Activated naive CD4-positive, alpha-beta T cell treated with anti-CD3 and anti-CD28 coated beads, Interleukin-2, amount 50 U/mL, for 24 hours (primary cell): ENCODE measurements around the gene CCDC7.
"Not testable (repeated sequence)": the region's sequence is repeated elsewhere in the genome, so short reads cannot be mapped to it uniquely, and the experiment has no call there.

ENCODE experiments used
- H3K27ac Mint-ChIP-seq: one replicate; pipeline ENCODE4 v1.8.0; 2021; ENCODE audit warnings: mild to moderate bottlenecking, mixed read lengths
- H3K27me3 Mint-ChIP-seq: one replicate; pipeline ENCODE4 v1.8.0; 2021; ENCODE audit warnings: mixed read lengths
- H3K36me3 Mint-ChIP-seq: one replicate; pipeline ENCODE4 v1.8.0; 2021; ENCODE audit warnings: mixed read lengths
- H3K4me1 Mint-ChIP-seq: one replicate; pipeline ENCODE4 v1.8.0; 2021; ENCODE audit warnings: mixed read lengths
- H3K4me3 Mint-ChIP-seq: one replicate; pipeline ENCODE4 v1.8.0; 2021; ENCODE audit warnings: mild to moderate bottlenecking, mixed read lengths
- H3K9me3 Mint-ChIP-seq: one replicate; pipeline ENCODE4 v1.8.0; 2021; ENCODE audit warnings: mixed read lengths

CCDC7 gene

DNA sequence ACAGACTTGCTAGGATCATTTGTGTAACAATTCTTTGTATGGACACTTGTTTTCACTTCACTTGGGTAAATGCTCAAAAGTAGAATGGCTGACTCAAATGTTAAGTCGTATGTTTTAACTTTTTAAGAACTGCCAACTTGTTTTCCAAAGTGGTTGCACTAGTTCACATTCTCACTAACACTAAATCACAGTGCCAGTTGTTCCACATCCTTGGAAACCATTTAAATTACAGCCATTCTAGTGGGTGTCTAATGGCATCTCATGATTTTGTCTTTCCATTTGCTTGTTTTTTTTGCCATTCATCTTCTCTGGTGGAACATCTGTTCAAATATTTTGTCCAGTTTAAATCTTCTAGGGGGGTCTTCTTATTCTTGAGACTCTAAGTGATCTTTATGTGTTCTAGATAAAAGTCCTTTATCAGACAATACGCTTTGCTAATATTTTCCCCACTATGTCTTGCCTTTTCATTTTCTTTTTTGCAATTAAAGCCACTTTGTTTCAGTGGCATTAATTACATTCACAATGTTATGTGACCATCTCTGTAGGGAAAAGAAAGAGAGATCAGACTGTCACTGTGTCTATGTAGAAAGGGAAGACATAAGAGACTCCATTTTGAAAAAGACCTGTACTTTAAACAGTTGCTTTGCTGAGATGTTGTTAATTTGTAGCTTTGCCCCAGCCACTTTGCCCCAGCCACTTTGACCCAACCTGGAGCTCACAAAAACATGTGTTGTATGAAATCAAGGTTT, 448.1 kb downstream of the CCDC7 start:
- Mint-ChIP-seq H3K9me3 (no peaks in the 10 kb centered on the region), H3K4me3 (no peak overlapping the region), H3K36me3 (peaks cover 11% of the 10 kb centered on the region), H3K27ac (no peak overlapping the region), H3K27me3 (no peaks in the 10 kb centered on the region), H3K4me1 (peaks cover 7% of the 10 kb centered on the region)

DNA sequence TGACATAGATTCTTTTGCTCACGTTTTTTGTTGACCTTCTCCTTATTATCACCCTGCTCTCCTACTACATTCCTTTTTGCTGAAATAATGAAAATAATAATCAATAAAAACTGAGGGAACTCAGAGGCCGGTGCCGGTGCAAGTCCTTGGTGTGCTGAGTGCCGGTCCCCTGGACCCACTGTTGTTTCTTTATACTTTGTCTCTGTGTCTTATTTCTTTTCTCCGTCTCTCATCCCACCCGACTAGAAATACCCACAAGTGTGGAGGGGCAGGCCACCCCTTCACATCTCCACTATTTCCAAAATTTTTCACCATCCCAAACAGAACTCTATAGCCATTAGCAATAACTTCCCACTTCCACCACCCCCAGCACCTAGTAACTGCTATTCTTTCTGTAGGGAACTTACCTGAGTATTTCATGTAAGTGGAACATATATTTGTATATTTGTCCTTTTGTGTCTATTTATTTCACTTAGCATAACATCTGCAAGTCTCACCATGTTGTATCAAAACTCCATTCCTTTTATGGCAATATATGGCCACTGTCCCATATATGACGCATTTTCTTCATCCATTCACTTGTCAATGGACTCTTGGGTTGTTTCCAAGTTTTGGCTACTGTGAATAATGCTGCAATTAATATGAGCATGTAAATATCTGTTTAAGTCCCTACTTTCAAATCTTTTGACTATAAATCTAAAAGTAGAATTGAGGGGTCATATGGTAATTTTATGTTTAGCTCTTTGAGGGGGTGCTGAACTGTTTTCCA, 449.4 kb downstream of the CCDC7 start:
- H3K27ac Mint-ChIP-seq, H3K9me3 Mint-ChIP-seq, H3K4me1 Mint-ChIP-seq, H3K27me3 Mint-ChIP-seq, H3K4me3 Mint-ChIP-seq: not testable (repeated sequence)
- H3K36me3 Mint-ChIP-seq = peaks cover 11% of the 10 kb centered on the region

- Mint-ChIP-seq H3K4me3 (no peak overlapping the region), H3K4me1 (no peaks in the 10 kb centered on the region), H3K27ac (no peak overlapping the region), H3K36me3 (peaks cover 4% of the 10 kb centered on the region), H3K27me3 (no peaks in the 10 kb centered on the region), H3K9me3 (no peaks in the 10 kb centered on the region)
Observed at GRCh38 chr10:32901815-32902214, 455.9 kb downstream of the CCDC7 start.

DNA sequence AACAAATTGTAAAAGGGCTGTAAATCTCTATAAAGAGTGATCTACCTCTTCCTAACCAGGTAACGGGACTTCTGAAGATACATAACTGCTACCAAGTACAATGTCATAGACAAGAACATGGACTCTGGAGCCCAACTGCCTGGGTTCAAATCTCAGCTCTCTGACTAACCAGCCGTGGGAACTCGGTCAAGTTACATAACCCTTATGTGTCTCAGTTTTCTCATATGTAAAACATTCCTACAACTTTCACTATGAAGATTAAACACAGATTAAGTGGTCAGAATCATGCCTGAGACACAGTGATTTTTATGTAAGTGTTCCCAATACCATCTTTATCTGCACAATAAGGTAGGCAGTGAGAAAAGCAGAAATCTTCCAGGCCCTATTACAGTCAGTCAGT, 459.5 kb downstream of the CCDC7 start:
- Mint-ChIP-seq H3K36me3 (peaks cover 12% of the 10 kb centered on the region), H3K27ac (no peak overlapping the region), H3K4me1 (no peaks in the 10 kb centered on the region), H3K4me3 (no peak overlapping the region), H3K27me3 (no peaks in the 10 kb centered on the region), H3K9me3 (no peaks in the 10 kb centered on the region)

DNA sequence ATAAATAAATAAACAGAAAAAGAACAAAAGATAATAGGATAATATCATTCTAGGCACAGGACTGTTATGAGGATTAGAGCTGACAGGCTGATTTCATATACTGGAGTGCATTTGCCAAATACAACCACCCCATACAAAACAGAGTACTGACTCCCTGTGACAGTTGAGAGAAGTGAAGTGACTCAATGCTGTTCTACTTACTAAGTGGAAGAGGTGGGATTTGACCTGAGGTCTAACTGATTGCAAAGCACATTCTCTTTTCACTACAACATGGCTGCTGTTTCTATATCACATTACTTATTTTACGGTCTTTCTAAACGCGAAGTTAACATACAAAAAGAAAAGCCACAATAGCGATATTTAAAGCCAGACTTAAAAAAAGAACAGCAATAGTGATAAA, 460.7 kb downstream of the CCDC7 start:
- Mint-ChIP-seq H3K27ac (no peak overlapping the region), H3K36me3 (peaks cover 15% of the 10 kb centered on the region), H3K27me3 (no peaks in the 10 kb centered on the region), H3K4me1 (no peaks in the 10 kb centered on the region), H3K4me3 (no peak overlapping the region), H3K9me3 (no peaks in the 10 kb centered on the region)

- no peaks in the 10 kb centered on the region for H3K27me3 Mint-ChIP-seq
- H3K4me3 Mint-ChIP-seq = no peak overlapping the region
- H3K27ac Mint-ChIP-seq = no peak overlapping the region
- H3K36me3 Mint-ChIP-seq = peaks cover 26% of the 10 kb centered on the region
- no peaks in the 10 kb centered on the region for H3K9me3 Mint-ChIP-seq
- H3K4me1 Mint-ChIP-seq = no peaks in the 10 kb centered on the region
Observed at GRCh38 chr10:32909456-32909855, 463.5 kb downstream of the CCDC7 start.

GRCh38 chr10:32909970-32910369, 464.0 kb downstream of the CCDC7 start:
- H3K4me1 Mint-ChIP-seq, H3K27me3 Mint-ChIP-seq, H3K4me3 Mint-ChIP-seq, H3K27ac Mint-ChIP-seq, H3K9me3 Mint-ChIP-seq: not testable (repeated sequence)
- H3K36me3 Mint-ChIP-seq = peaks cover 31% of the 10 kb centered on the region

DNA sequence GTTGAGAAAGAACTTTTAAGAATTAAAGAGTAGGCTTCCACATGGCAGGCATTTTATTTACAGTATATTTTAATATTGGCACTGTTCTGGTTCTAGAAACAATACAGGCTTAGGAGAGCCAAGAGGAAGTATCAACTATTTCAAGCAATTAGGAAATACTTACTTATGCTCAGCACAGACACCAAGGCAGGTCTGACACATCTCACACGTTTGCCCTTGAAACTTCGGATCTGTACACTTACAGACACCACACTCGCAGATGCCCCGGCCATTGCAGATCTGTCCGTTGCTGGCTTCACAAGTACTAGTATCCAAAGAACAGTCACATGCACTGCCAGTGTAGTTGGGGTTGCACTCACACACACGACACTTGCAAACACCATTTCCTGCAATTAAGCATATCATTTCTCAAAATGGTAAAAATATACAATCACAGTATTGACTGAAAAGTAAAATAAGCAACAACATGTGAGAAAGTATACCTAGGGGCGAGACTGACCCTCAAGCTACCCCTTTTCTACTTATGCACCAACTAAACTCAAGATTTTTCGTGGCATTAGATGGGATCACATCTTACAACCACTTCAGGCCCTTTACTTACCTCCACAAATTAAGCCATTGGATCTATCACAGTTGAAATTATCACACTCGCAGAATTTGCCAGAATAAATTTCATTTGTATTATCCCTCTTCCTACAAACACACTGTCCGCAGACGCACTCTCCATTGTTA, 465.5 kb downstream of the CCDC7 start:
- H3K9me3 Mint-ChIP-seq = no peaks in the 10 kb centered on the region
- H3K4me1 Mint-ChIP-seq = no peaks in the 10 kb centered on the region
- H3K36me3 Mint-ChIP-seq = peaks cover 43% of the 10 kb centered on the region
- no peaks in the 10 kb centered on the region for H3K27me3 Mint-ChIP-seq
- H3K27ac Mint-ChIP-seq = no peak overlapping the region
- no peak overlapping the region for H3K4me3 Mint-ChIP-seq

- peaks cover 50% of the 10 kb centered on the region for H3K36me3 Mint-ChIP-seq
- H3K27me3 Mint-ChIP-seq, H3K27ac Mint-ChIP-seq, H3K9me3 Mint-ChIP-seq, H3K4me1 Mint-ChIP-seq, H3K4me3 Mint-ChIP-seq: not testable (repeated sequence)
Observed at GRCh38 chr10:32917817-32918216, 471.9 kb downstream of the CCDC7 start.

GRCh38 chr10:32922170-32922569, 476.2 kb downstream of the CCDC7 start:
- H3K4me3 Mint-ChIP-seq = no peak overlapping the region
- no peak overlapping the region for H3K27ac Mint-ChIP-seq
- peaks cover 11% of the 10 kb centered on the region for H3K4me1 Mint-ChIP-seq
- H3K36me3 Mint-ChIP-seq = peaks cover 46% of the 10 kb centered on the region
- no peaks in the 10 kb centered on the region for H3K27me3 Mint-ChIP-seq
- H3K9me3 Mint-ChIP-seq = peaks cover 3% of the 10 kb centered on the region

GRCh38 chr10:32923134-32923533, 477.2 kb downstream of the CCDC7 start:
- H3K27ac Mint-ChIP-seq = no peak overlapping the region
- peaks cover 3% of the 10 kb centered on the region for H3K9me3 Mint-ChIP-seq
- H3K4me3 Mint-ChIP-seq = no peak overlapping the region
- peaks cover 11% of the 10 kb centered on the region for H3K4me1 Mint-ChIP-seq
- no peaks in the 10 kb centered on the region for H3K27me3 Mint-ChIP-seq
- peaks cover 47% of the 10 kb centered on the region for H3K36me3 Mint-ChIP-seq

DNA sequence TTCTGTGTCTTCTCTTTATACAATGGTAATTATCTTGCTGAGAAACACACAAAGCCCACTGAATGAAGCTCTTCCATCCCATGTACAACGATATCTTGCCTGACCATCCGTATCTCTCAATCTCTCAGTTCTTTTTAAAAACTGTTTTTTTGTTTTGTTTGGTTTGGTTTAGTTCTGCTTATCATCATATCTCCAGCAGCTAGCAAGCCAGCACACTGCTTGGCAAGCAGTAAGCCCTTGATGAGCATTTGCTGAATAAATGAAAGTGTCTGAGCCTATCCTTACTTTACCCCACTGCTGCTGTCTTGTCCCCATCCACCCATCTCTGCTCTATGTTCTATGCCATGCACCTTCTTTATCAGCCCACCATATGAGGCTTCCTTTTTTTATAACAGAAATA, 477.9 kb downstream of the CCDC7 start:
- Mint-ChIP-seq H3K4me3 (no peak overlapping the region), H3K36me3 (peaks cover 46% of the 10 kb centered on the region), H3K9me3 (peaks cover 3% of the 10 kb centered on the region), H3K4me1 (peaks cover 11% of the 10 kb centered on the region), H3K27ac (no peak overlapping the region), H3K27me3 (no peaks in the 10 kb centered on the region)
